HepG2 (cell line): ENCODE data around the gene IGF2BP3. TPM values are rescaled to one million over a fixed set of nuclear protein-coding genes. Genes with fewer than 3 reads are reported as not detected.

Experiments
- AGO2 ChIP-seq: fragments of 200-400 bp; formaldehyde crosslinking; optimal IDR thresholded peaks from 2 replicates; pipeline ENCODE3; 2017; ENCODE audit warnings: mild to moderate bottlenecking, low read depth, low read length, moderate library complexity
- ELF1 ChIP-seq: sonication (generic); formaldehyde crosslinking; IDR thresholded peaks from 2 replicates; pipeline ENCODE4 v1.4.0; 2020; ENCODE audit warnings: missing genetic modification reagents
- ELF4 ChIP-seq: sonication (generic); formaldehyde crosslinking; IDR thresholded peaks from 2 replicates; pipeline ENCODE4 v1.5.0; 2020; ENCODE audit warnings: missing genetic modification reagents, mild to moderate bottlenecking, moderate library complexity, borderline replicate concordance
- KLF16 ChIP-seq, 2 experiments: sonication (generic) in 1 of 2; formaldehyde crosslinking in 1 of 2; IDR thresholded peaks; 2 replicates each; pipeline versions ENCODE4 v1.6.1 to v1.8.0; 2016 to 2023; ENCODE audit warnings: missing genetic modification reagents in 2 of 2, missing compliant biosample characterization in 1 of 2
- NFE2L2 ChIP-seq: fragments of 150-350 bp; IDR thresholded peaks from 2 replicates; pipeline ENCODE4 v1.6.1; 2014; ENCODE audit warnings: low read length
- SIN3B ChIP-seq: fragments of 150-350 bp; IDR thresholded peaks from 2 replicates; pipeline ENCODE4 v1.6.1; 2014; ENCODE audit warnings: low read length
- SMAD9 ChIP-seq: sonication (generic); formaldehyde crosslinking; IDR thresholded peaks from 2 replicates; pipeline ENCODE4 v1.5.1; 2020; ENCODE audit warnings: mild to moderate bottlenecking, missing genetic modification reagents
- SOX13 ChIP-seq, 3 experiments: fragments of 450-650 bp in 1 of 3; sonication (generic) in 1 of 3; formaldehyde crosslinking in 1 of 3; IDR thresholded peaks in 2 of 3; conservative IDR thresholded peaks in 1 of 3; 2 replicates each; pipeline versions ENCODE4 v1.5.0 to v1.6.1; 2016 to 2020; ENCODE audit warnings: antibody characterized with exemption in 1 of 3, mild to moderate bottlenecking in 1 of 3, missing compliant biosample characterization in 1 of 3, missing genetic modification reagents in 1 of 3, moderate library complexity in 1 of 3
- ZNF557 ChIP-seq: sonication (generic); formaldehyde crosslinking; IDR thresholded peaks from 2 replicates; pipeline ENCODE4 v1.4.0; 2020; ENCODE audit warnings: missing genetic modification reagents
- polyA plus RNA-seq, 8 experiments: library from polyadenylated mRNA; depleted of rRNA in 3 of 8; stranded (reverse) in 7 of 8; unstranded in 1 of 8; fragments of >200 nt; fragmentation: Illumina TruSeq in 4 of 8; extraction: Trizol in 4 of 8; gene quantifications; 2 replicates each; pipeline versions ENCODE4 v1.2.1 to v1.2.3, GENCODE V29; 2011 to 2016; ENCODE audit warnings: low read depth in 4 of 8, missing spikeins in 1 of 8, mixed read lengths in 1 of 8; ENCODE audit not compliant: insufficient read depth in 1 of 8
- total RNA-seq, 5 experiments: library from RNA; depleted of rRNA; stranded (reverse); fragments of >200 nt; fragmentation: Illumina TruSeq; extraction: Trizol; gene quantifications; 2 replicates each; pipeline ENCODE4 v1.2.3, GENCODE V29; 2016; ENCODE audit warnings: low read depth in 1 of 5
- TF ChIP-seq, protein P1 (sequence below), 2 experiments: sonication (generic) in 1 of 2; formaldehyde crosslinking in 1 of 2; IDR thresholded peaks; 2 replicates each; pipeline versions ENCODE4 v1.5.1 to v1.6.1; 2011 to 2020; ENCODE audit warnings: borderline replicate concordance in 1 of 2, low read depth in 1 of 2, low read length in 1 of 2, mild to moderate bottlenecking in 1 of 2, missing genetic modification reagents in 1 of 2, moderate library complexity in 1 of 2
- TF ChIP-seq, protein P2 (sequence below): sonication (generic); formaldehyde crosslinking; IDR thresholded peaks from 2 replicates; pipeline ENCODE4 v1.5.0; 2020; ENCODE audit warnings: missing genetic modification reagents
- TF ChIP-seq, protein P3 (sequence below): sonication (generic); formaldehyde crosslinking; IDR thresholded peaks from 2 replicates; pipeline ENCODE4 v1.4.0; 2020; ENCODE audit warnings: missing genetic modification reagents
- TF ChIP-seq, protein P4 (sequence below): sonication (generic); formaldehyde crosslinking; IDR thresholded peaks from 2 replicates; pipeline ENCODE4 v1.8.1; 2022; ENCODE audit warnings: low read depth, mild to moderate bottlenecking, missing genetic modification reagents
- TF ChIP-seq, protein P5 (sequence below): sonication (generic); formaldehyde crosslinking; IDR thresholded peaks from 2 replicates; pipeline ENCODE4 v1.4.0; 2020; ENCODE audit warnings: mild to moderate bottlenecking, missing genetic modification reagents
- TF ChIP-seq, protein P6 (sequence below): sonication (generic); formaldehyde crosslinking; IDR thresholded peaks from 2 replicates; pipeline ENCODE4 v1.5.0; 2020; ENCODE audit warnings: missing genetic modification reagents

IGF2BP3 gene
- total and polyA plus RNA-seq, 2 of the 13 experiments (the other 11 are each of a cell fraction or from before 2014, with no cell fraction given), result 37.7 to 39.5 TPM

DNA sequence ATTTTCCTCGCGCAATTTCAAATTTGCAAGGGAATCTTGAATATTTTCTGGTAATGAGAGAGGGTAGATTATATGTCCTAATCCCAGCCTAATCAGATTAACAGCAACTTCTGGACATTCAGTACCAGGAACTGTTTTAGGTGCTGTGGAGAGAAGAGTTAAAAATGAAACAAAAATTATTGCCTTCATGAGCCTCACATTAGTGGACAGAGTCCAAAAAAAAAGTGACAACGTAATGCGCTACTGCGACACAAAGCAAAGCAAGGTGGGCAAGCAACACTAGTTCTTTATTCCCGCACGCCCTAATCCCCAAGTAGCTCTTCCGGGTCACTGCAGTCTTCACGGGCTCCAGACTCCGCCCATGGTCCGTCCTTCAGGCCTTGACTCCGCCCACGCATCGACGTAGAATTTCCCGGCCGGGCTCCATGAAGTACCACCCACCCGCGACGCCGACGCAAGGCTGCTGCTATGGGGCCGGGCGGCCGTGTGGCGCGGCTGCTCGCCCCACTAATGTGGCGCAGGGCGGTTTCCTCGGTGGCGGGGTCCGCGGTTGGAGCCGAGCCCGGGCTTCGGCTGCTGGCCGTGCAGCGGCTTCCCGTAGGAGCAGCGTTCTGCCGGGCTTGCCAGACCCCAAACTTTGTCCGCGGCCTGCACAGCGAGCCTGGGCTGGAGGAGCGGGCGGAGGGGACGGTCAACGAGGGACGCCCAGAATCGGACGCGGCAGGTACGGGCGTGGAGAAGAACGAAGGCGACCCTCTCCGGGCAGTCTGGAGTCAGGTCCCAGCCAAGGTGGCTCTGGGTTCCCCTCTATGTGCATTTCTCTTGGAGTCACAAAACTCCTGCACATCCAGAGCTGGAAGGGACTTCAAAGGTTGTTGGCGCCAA is 171.2 kb downstream of the IGF2BP3 start, which contains the start of gene MALSU1 (continued):
- TF ChIP-seq, protein P1, sequence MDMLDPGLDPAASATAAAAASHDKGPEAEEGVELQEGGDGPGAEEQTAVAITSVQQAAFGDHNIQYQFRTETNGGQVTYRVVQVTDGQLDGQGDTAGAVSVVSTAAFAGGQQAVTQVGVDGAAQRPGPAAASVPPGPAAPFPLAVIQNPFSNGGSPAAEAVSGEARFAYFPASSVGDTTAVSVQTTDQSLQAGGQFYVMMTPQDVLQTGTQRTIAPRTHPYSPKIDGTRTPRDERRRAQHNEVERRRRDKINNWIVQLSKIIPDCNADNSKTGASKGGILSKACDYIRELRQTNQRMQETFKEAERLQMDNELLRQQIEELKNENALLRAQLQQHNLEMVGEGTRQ (IDR thresholded peaks at IDR 0.05; ENCODE audit: low read depth, low read length), result no peak
- TF ChIP-seq, protein P1 (CRISPR knock-in tag; IDR thresholded peaks at IDR 0.05; ENCODE audit: borderline replicate concordance), result no peak; the same call in 1 of the 2 replicates
- TF ChIP-seq SOX13 (IDR thresholded peaks at IDR 0.05) (no peak), SOX13 (CRISPR knock-in tag; conservative IDR thresholded peaks at IDR 0.05 in 1 of 2, IDR thresholded peaks at IDR 0.05 in 1 of 2) (no peak), ELF1 (CRISPR knock-in tag) (peak; percentile 88), KLF16 (CRISPR knock-in tag; IDR thresholded peaks at IDR 0.05) (peak in 1 of 2 experiments; percentile 80; a peak in 1 of 4 replicates), SMAD9 (no peak), NFE2L2 (no peak), AGO2 (peak; percentile 90), SIN3B (no peak), ELF4 (CRISPR knock-in tag) (peak; percentile 71; the same call in 1 of the 2 replicates), ZNF557 (peak; percentile 31; the same call in 1 of the 2 replicates)
- TF ChIP-seq, protein P2, sequence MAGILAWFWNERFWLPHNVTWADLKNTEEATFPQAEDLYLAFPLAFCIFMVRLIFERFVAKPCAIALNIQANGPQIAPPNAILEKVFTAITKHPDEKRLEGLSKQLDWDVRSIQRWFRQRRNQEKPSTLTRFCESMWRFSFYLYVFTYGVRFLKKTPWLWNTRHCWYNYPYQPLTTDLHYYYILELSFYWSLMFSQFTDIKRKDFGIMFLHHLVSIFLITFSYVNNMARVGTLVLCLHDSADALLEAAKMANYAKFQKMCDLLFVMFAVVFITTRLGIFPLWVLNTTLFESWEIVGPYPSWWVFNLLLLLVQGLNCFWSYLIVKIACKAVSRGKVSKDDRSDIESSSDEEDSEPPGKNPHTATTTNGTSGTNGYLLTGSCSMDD, result no peak
- TF ChIP-seq, protein P3, sequence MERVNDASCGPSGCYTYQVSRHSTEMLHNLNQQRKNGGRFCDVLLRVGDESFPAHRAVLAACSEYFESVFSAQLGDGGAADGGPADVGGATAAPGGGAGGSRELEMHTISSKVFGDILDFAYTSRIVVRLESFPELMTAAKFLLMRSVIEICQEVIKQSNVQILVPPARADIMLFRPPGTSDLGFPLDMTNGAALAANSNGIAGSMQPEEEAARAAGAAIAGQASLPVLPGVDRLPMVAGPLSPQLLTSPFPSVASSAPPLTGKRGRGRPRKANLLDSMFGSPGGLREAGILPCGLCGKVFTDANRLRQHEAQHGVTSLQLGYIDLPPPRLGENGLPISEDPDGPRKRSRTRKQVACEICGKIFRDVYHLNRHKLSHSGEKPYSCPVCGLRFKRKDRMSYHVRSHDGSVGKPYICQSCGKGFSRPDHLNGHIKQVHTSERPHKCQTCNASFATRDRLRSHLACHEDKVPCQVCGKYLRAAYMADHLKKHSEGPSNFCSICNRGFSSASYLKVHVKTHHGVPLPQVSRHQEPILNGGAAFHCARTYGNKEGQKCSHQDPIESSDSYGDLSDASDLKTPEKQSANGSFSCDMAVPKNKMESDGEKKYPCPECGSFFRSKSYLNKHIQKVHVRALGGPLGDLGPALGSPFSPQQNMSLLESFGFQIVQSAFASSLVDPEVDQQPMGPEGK (CRISPR knock-in tag), result no peak
- TF ChIP-seq, protein P4, sequence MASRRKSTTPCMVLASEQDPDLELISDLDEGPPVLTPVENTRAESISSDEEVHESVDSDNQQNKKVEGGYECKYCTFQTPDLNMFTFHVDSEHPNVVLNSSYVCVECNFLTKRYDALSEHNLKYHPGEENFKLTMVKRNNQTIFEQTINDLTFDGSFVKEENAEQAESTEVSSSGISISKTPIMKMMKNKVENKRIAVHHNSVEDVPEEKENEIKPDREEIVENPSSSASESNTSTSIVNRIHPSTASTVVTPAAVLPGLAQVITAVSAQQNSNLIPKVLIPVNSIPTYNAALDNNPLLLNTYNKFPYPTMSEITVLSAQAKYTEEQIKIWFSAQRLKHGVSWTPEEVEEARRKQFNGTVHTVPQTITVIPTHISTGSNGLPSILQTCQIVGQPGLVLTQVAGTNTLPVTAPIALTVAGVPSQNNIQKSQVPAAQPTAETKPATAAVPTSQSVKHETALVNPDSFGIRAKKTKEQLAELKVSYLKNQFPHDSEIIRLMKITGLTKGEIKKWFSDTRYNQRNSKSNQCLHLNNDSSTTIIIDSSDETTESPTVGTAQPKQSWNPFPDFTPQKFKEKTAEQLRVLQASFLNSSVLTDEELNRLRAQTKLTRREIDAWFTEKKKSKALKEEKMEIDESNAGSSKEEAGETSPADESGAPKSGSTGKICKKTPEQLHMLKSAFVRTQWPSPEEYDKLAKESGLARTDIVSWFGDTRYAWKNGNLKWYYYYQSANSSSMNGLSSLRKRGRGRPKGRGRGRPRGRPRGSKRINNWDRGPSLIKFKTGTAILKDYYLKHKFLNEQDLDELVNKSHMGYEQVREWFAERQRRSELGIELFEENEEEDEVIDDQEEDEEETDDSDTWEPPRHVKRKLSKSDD (CRISPR knock-in tag), result no peak; the same call in 1 of the 2 replicates
- TF ChIP-seq, protein P5, sequence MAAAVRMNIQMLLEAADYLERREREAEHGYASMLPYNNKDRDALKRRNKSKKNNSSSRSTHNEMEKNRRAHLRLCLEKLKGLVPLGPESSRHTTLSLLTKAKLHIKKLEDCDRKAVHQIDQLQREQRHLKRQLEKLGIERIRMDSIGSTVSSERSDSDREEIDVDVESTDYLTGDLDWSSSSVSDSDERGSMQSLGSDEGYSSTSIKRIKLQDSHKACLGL (CRISPR knock-in tag), result peak; percentile 93
- TF ChIP-seq, protein P6, sequence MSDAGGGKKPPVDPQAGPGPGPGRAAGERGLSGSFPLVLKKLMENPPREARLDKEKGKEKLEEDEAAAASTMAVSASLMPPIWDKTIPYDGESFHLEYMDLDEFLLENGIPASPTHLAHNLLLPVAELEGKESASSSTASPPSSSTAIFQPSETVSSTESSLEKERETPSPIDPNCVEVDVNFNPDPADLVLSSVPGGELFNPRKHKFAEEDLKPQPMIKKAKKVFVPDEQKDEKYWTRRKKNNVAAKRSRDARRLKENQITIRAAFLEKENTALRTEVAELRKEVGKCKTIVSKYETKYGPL (CRISPR knock-in tag), result no peak
